Measurements from ENCODE around the gene PSMC3. TPM values are rescaled to one million over a fixed set of nuclear protein-coding genes. Genes with fewer than 3 reads are reported as not detected.

The PSMC3 gene
- total RNA-seq, 1 donor from 2014 or later: 169 TPM

- no peak for TF ChIP-seq CTCF (conservative IDR thresholded peaks at IDR 0.05; ENCODE audit: low read depth, low read length)
- no peak for DNase-seq (ENCODE audit: low read depth)
- no peak overlapping the region for H3K4me3 ChIP-seq (ENCODE audit: low read depth, low read length)
These were observed 17.6 kb upstream of the PSMC3 start for GRCh38 chr11:47443817-47444216.

- no peak for TF ChIP-seq CTCF (conservative IDR thresholded peaks at IDR 0.05; ENCODE audit: low read depth, low read length)
- DNase-seq (ENCODE audit: low read depth): no peak
These were observed 16.9 kb upstream of the PSMC3 start for GRCh38 chr11:47443028-47443700.

DNA sequence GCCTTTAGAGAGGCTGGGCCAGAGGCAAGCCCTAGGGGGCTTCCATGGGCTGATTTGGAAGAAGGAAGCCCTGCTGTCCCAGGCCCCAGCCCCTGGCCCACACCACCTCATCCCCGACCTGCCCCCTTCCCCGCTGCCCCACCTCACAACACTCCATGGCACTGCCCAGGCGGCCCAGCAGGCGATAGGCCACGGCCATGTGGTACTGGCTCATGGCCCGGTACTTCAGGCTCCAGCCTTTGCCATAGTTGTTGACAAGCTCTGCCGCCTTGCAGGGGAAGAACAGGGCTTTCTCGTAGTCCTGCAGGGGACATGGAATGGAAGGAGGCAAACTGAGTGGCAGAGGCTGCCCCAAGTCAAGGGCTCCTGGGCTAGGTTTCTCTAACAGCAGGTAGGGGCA is 16.3 kb upstream of the PSMC3 start:
- DNase-seq (ENCODE audit: low read depth): no peak
- no peak overlapping the region for H3K4me3 ChIP-seq (ENCODE audit: low read depth, low read length)
- TF ChIP-seq CTCF (conservative IDR thresholded peaks at IDR 0.05; ENCODE audit: low read depth, low read length): no peak

More at GRCh38 chr11:47443028-47443700, 16.9 kb upstream of the PSMC3 start:
- no peak overlapping the region for H3K4me3 ChIP-seq (ENCODE audit: low read depth, low read length)

GRCh38 chr11:47441421-47441820 is 15.2 kb upstream of the PSMC3 start:
- no peak for DNase-seq (ENCODE audit: low read depth)
- H3K4me3 ChIP-seq (ENCODE audit: low read depth, low read length): no peak overlapping the region
- TF ChIP-seq CTCF (conservative IDR thresholded peaks at IDR 0.05; ENCODE audit: low read depth, low read length): no peak

DNA sequence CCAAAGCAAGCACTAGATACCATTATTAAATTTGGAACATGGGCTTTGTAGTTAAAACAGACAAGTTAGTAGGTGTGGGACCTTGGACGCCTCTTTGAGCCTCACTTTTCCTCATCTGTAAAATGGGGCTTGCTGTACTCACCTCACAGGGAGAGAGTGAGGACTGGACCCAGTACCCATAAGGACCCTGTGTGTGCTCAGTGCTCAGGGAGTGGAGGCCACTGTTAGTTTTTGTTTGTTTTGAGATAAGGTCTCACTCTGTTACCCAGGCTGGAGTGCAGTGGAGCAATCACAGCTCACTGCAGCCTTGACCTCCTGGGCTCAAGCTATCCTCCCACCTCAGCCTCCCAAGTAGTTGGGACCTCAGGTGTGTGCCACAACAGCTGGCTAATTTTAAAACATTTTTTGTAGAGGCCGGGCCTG is 13.8 kb upstream of the PSMC3 start:
- H3K4me3 ChIP-seq (ENCODE audit: low read depth, low read length): no peak overlapping the region
- no peak for TF ChIP-seq CTCF (conservative IDR thresholded peaks at IDR 0.05; ENCODE audit: low read depth, low read length)
- DNase-seq (ENCODE audit: low read depth): no peak

- H3K4me3 ChIP-seq (ENCODE audit: low read depth, low read length): no peak overlapping the region
- no peak for TF ChIP-seq CTCF (conservative IDR thresholded peaks at IDR 0.05; ENCODE audit: low read depth, low read length)
- DNase-seq (ENCODE audit: low read depth): no peak
These were observed 12.5 kb upstream of the PSMC3 start for GRCh38 chr11:47438721-47439120.
